HUES48 (cell line): ENCODE results near the gene EPS15.

Source experiments
- H3K27ac ChIP-seq: one replicate; pipeline ENCODE4 v1.7.0; 2013; ENCODE audit warnings: low read depth, low read length, inconsistent platforms
- H3K27me3 ChIP-seq: 2 replicates; pipeline ENCODE4 v1.6.1; 2013; ENCODE audit warnings: mild to moderate bottlenecking, low read length; ENCODE audit not compliant: control insufficient read depth, insufficient read depth
- H3K36me3 ChIP-seq: 2 replicates; pipeline ENCODE4 v1.6.1; 2013; ENCODE audit warnings: low read length; ENCODE audit not compliant: control insufficient read depth, insufficient read depth
- H3K4me1 ChIP-seq: 2 replicates; pipeline ENCODE4 v1.6.1; 2013; ENCODE audit warnings: mild to moderate bottlenecking, low read length; ENCODE audit not compliant: control insufficient read depth, insufficient read depth
- H3K4me3 ChIP-seq: 2 replicates; pipeline ENCODE4 v1.5.1; 2013; ENCODE audit warnings: mild to moderate bottlenecking, low read depth, low read length
- H3K9ac ChIP-seq: 2 replicates; pipeline ENCODE4 v1.6.1; 2013; ENCODE audit warnings: mild to moderate bottlenecking, low read depth, low read length, moderate library complexity
- H3K9me3 ChIP-seq: 2 replicates; pipeline ENCODE4 v1.6.1; 2013; ENCODE audit warnings: low read length; ENCODE audit not compliant: control insufficient read depth, insufficient read depth

Gene EPS15

DNA sequence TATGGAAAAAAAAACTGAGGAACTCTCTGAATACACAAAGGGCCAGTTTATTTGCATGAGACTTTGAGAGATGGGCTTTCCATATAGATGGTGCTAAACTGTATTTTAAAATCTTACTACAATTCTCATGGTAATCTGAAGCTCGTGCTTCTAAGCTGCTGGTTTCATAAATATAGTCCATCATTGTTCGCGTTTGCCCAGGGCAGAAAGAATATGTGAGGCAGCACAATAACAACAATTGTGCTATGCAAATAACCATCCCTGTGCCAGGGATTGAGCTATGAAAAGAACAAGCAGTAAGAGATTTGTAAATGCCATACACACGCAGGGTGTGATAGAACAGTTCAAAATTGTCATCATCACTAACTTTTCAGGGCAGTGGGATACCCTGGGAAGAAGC lies 4.9 kb upstream of the EPS15 start:
- H3K27ac ChIP-seq, result no peak overlapping the region
- no peaks in the 10 kb centered on the region for H3K27me3 ChIP-seq
- no peaks in the 10 kb centered on the region for H3K4me1 ChIP-seq
- no peak overlapping the region for H3K4me3 ChIP-seq
- no peaks in the 10 kb centered on the region for H3K9me3 ChIP-seq
- H3K36me3 ChIP-seq, result no peaks in the 10 kb centered on the region
- H3K9ac ChIP-seq, result no peak overlapping the region

DNA sequence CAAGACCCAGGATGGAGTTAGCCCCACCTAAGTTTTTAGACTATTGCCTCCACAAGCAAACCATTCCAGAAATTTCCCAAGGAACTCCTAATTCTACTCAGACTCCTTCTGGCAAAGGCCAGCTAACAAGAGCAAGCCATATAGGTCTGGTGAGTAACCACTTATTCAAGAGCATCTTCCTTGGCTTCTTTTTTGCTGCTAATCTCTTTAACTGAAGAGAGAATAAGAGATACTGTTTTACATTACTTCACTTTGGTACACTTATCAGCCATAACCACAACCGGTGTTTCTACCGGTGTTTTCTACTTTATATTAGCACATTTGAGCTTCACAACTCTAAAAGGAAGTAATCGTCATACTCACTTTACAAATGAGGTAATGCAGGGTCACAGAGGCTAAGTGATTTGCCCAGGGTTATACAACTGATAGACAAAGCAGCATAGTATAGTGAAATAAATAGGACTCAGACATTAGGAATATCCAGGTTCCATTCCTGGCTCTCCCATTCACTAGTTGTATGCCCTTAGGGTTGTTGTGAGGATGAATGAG lies 1.7 kb upstream of the EPS15 start:
- Histone ChIP-seq H3K9ac (no peak overlapping the region), H3K4me3 (no peak overlapping the region), H3K4me1 (peaks cover 11% of the 10 kb centered on the region; the same call in 1 of the 2 replicates), H3K9me3 (no peaks in the 10 kb centered on the region), H3K36me3 (no peaks in the 10 kb centered on the region), H3K27ac (no peak overlapping the region), H3K27me3 (no peaks in the 10 kb centered on the region)

DNA sequence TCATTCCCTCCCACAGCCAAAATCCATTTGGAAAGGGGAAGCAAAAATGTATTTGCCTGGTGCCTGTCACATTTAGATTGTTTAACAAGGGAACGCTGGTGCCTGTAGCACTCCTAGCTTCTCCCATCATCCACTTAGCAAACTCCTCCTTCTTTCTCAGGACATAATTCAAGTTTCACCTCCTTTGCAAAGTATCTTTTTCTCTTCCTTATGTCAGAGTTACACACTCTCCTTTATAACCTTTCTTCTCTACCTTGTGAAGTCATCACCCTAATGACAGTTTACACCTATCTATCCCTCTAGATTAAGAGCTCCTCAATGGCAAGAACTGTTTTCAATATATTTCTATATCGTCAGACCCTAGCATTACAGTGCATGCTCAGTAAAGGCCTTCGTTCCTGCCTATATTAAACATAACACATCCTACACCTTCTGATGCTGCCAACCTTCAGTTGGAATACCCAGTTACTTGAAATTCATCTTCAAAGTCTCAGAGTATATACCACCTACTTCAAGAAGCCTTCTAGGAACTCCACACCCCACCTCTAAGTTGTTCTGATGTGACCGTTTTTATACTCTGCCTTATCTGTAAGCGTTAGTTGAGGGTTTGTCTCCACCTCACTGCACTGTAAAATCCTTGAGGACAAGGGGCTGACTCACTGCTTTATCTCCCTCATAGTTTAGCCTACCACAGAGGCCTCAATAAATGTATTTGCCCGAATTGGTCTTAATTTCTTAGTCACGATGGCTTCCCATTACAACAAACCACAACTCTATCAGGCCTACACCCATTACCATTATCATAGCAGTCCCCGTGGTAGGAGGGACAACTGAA lies 1.0 kb upstream of the EPS15 start:
- Histone ChIP-seq H3K36me3 (no peaks in the 10 kb centered on the region), H3K9ac (no peak overlapping the region), H3K27me3 (no peaks in the 10 kb centered on the region), H3K9me3 (no peaks in the 10 kb centered on the region), H3K4me1 (peaks cover 11% of the 10 kb centered on the region; the same call in 1 of the 2 replicates), H3K27ac (no peak overlapping the region), H3K4me3 (no peak overlapping the region)

DNA sequence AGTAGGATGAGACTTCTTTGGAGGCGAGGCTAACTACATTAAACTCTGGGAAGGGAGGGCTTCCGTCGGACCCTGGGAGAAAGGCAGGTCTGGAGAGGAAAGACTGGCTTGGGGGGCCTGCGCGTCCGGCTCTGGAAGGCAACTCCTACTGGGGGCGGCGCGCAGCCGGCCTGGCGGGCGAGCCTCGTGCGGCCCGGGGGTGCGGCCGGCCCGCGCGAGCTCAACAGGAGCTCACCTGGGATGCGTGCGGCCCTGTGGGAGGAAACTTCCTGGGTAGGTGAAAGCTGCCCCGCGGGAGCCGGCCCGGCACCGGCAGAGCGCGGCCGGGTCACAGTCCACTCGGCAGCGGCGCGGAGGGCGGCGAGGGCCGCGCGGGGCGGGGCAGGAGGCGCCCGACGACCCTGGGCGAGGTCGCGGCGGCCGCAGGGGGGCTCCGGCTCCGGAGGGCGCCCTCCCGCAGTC lies 449 bp downstream of the EPS15 start:
- Histone ChIP-seq H3K9me3 (no peaks in the 10 kb centered on the region), H3K36me3 (no peaks in the 10 kb centered on the region), H3K27me3 (no peaks in the 10 kb centered on the region), H3K27ac (peak overlapping the region; percentile 91), H3K4me1 (peaks cover 18% of the 10 kb centered on the region; the same call in 1 of the 2 replicates), H3K9ac (peak overlapping the region; percentile 73), H3K4me3 (peak overlapping the region; percentile 95)

DNA sequence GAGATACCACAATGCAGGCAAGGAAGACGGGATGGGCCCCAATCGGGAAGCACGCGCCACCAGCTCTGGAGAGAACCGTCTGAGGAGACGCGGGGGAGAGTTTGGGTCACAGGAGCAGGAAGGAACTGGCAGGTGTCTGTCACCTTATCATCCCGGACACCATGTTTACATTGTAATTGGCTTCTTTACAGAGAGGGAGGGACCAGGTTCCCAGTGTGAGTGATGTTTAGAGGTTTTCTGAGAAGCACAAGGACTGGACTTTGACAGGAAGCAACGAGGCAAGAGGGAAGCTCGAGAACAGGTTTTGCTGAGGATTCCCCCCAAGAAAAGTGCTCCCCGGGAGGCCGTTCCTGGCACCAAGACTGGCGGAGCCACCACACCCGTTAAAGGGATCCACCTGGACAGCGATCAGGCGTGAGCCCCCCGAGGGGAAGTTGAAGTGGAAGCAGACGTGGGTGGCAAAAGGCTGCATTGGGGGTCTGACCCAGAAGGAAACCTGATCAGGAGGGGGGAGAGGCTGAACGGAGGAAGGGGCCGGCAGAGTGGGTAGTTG lies 957 bp downstream of the EPS15 start:
- Histone ChIP-seq H3K27me3 (no peaks in the 10 kb centered on the region), H3K27ac (peak overlapping the region; percentile 91), H3K36me3 (no peaks in the 10 kb centered on the region), H3K9me3 (no peaks in the 10 kb centered on the region), H3K4me1 (peaks cover 18% of the 10 kb centered on the region; the same call in 1 of the 2 replicates), H3K9ac (peak overlapping the region; percentile 73), H3K4me3 (peak overlapping the region; percentile 95)

DNA sequence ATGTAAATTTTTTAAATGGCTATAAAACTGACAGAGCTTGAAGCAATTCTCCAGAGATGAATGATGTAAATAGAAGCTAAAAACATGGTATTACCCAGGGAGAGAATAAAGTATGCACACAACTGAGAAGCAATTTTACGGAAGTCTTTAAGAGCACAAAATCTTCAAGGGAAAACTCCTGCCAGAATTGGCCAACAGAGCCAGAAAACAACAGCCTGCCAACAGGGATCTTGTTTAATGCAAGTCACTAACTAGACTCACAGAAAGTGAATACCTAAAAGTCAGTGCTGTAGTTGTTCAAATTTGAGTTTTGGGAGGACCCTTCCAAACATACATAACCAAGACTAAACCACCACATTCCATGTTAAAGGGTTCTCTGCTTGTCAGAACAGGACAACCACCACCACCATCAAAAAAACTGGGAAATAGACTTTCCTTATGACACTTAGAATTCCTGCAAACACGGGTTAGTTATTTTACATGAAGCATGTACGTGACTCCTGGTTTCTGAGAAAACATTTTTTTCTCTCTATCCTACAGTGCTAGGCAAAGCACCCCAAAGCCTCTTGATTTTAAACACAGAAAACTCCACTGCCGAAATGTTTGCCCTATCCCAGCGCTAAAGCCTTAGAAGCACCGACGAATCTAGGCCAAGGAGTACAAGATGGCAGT lies 1.6 kb downstream of the EPS15 start:
- peaks cover 18% of the 10 kb centered on the region; the same call in 1 of the 2 replicates for H3K4me1 ChIP-seq

DNA sequence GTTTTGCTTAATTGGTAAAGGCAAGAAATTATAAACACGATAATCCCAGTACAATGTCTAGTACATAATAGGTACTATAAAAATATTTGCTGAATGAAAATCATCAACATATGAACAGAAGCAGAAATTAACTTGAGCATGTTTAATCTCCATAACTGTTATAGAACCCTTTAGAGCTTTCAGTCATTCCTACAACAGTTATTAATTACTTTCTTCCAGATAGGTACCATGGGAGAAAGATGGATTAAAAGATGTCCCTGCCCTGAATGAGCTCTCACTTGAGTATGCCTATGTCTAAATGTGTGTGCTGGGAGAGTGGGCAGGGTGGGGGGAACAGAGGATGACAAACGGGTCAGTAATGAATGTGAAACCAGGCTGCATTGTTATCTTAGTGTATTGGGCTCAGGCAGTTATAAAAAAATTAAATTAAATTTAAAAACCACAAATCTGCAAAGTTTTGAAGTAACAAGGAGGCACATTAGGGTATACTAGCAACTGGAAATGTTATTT lies 2.4 kb downstream of the EPS15 start:
- H3K27ac ChIP-seq, result no peak overlapping the region
- H3K9me3 ChIP-seq, result no peaks in the 10 kb centered on the region
- no peaks in the 10 kb centered on the region for H3K36me3 ChIP-seq
- no peak overlapping the region for H3K9ac ChIP-seq
- H3K4me3 ChIP-seq, result peak overlapping the region; percentile 95; the same call in 1 of the 2 replicates
- peaks cover 18% of the 10 kb centered on the region; the same call in 1 of the 2 replicates for H3K4me1 ChIP-seq
- H3K27me3 ChIP-seq, result no peaks in the 10 kb centered on the region

More for the DNA sequence above, 1.6 kb downstream of the EPS15 start:
- Histone ChIP-seq H3K36me3 (no peaks in the 10 kb centered on the region), H3K9me3 (no peaks in the 10 kb centered on the region), H3K9ac (peak overlapping the region; percentile 73), H3K27me3 (no peaks in the 10 kb centered on the region), H3K27ac (peak overlapping the region; percentile 91), H3K4me3 (peak overlapping the region; percentile 95)

DNA sequence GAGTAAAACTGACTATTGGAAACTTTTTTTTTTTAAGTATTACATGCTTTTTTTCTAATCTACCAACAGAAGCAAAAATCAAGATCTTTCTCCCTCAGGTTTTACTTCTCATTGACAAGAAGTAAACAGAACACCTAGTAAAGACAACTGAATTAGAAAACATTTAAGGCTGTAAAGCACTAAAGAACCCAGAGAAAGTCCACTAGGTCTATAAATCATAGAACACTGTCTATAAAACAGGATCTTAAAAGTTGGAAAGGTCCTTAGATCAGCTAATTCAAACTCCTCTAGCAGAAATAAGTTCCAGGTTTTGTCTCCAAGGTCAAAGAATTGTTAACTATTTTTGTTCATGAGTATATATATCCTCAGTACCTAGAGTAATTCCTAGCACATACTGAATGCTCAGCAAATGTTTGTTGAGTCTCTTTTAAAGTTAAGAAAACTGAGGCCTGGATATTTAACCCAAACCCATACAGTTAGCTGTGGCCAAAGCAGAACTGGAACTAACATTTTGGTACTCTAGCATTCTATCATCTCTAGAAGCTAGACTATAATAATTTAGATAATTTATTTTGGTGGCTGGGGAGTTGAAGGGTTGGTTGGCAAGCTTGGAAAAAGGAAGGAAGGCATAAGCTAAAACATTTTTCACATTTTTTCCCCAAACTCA lies 3.0 kb downstream of the EPS15 start:
- Histone ChIP-seq H3K27ac (no peak overlapping the region), H3K27me3 (no peaks in the 10 kb centered on the region), H3K4me1 (peaks cover 18% of the 10 kb centered on the region; the same call in 1 of the 2 replicates), H3K36me3 (no peaks in the 10 kb centered on the region), H3K4me3 (no peak overlapping the region), H3K9me3 (no peaks in the 10 kb centered on the region), H3K9ac (no peak overlapping the region)

DNA sequence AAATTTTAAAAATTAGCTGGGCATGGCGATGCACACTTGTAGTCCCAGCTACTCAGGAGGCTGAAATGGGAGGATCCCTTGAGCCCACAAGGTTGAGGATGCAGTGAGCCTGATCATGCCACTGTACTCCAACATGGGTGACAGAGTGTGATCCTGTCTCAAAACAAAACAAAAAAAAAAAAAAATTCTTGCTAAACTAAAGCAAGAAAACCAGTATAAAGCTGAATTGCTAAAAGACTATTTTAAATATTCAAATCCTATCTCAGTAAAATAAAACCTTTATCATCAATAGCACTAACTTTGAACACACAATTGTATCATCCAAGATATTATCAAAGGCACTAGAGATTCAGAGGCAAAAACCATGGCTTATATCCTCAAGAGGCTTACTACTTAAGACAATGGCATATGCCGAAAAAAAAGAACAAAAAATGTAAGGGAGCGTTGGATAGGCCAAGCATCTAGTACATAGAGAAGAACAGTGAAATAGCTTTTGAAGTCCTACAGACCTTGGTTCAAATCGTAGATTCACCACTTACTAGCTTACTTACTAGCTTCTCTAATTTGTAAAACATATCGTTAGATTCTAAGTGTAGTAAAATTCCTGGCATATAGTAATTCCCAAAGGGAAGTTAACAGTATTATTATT lies 3.6 kb downstream of the EPS15 start:
- no peak overlapping the region for H3K9ac ChIP-seq
- no peak overlapping the region for H3K27ac ChIP-seq
- H3K36me3 ChIP-seq, result no peaks in the 10 kb centered on the region
- H3K4me1 ChIP-seq, result peaks cover 18% of the 10 kb centered on the region; the same call in 1 of the 2 replicates
- H3K4me3 ChIP-seq, result no peak overlapping the region
- no peaks in the 10 kb centered on the region for H3K27me3 ChIP-seq
- no peaks in the 10 kb centered on the region for H3K9me3 ChIP-seq

DNA sequence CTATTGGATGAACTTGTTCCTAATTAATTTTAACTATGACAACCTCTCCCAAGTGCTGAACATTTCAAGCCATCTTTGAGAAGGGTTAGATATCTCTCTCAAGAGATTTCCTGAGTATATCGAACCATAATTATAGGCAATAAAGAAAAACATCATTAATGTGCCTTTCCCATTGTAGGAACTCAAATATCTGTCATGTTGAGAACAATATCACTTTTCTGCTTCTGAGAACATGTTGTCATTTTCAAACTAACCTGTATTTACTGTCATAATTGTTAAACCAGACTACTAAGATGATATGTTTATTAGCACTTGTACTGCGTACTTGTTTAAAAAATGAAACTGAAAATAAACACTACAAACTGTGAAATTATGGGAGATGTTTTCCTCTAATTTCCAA lies 4.3 kb downstream of the EPS15 start:
- Histone ChIP-seq H3K36me3 (no peaks in the 10 kb centered on the region), H3K9me3 (no peaks in the 10 kb centered on the region), H3K27me3 (no peaks in the 10 kb centered on the region), H3K4me1 (peaks cover 18% of the 10 kb centered on the region; the same call in 1 of the 2 replicates), H3K9ac (no peak overlapping the region), H3K4me3 (no peak overlapping the region), H3K27ac (no peak overlapping the region)
